Measurements from ENCODE around the gene HS6ST3. TPM values are rescaled to one million over a fixed set of nuclear protein-coding genes. Genes with fewer than 3 reads are reported as not detected.

HS6ST3 gene
- total RNA-seq, 1 experiment from 2014 or later = 0.11 TPM

DNA sequence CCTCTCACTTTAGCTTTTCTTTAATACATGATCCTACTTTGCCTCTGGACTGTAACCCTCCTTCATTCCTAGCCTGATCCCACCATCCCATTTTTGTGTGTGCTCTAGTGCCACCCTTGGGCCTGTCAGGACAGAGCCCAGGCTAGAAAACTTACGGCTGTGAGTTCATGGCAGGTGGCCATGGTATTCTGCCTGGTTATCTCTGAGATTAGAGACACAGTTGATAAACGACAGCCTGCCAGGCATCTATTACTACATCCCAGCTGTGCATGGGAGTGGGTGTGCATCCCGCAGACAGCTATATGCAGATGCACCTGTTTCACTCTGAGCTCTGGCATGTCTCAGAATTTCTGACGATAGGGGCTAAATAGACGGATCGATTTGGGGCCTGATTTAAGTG, 110.9 kb downstream of the HS6ST3 start:
- H3K27me3 ChIP-seq (ENCODE audit: low read length) = peaks cover under 1% of the 10 kb centered on the region; the same call in 1 of the 2 replicates

DNA sequence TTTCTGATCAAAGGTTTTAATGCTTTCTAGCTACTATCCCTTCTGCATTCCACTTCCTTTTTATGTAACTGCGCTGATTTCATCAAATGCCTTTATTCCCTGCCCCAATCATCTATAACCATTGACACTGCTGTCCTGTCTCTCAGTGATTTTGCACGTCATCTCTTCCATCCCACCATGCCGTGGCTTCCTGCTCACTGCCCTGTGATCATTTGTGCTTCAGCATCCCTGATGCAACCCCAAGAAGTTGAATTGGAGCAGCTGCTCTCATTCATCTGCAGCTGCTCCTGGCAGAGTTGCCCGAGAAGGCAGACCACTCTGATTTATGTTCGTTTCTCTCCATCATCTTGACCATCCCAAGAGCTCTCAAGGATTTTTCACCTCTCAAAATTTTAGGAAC, 112.4 kb downstream of the HS6ST3 start:
- H3K36me3 ChIP-seq (ENCODE audit: low read depth, low read length) = no peaks in the 10 kb centered on the region
- DNase-seq (no peak), ATAC-seq (no peak)
- H3K27me3 ChIP-seq (ENCODE audit: low read length) = no peaks in the 10 kb centered on the region
- no peaks in the 10 kb centered on the region for H3K79me2 ChIP-seq (ENCODE audit: low read length)
- no peak overlapping the region for H3K4me2 ChIP-seq (ENCODE audit: low read length)
- H3K4me3 ChIP-seq (ENCODE audit: low read length) = no peak overlapping the region
- BruUV-seq (replicated peaks) = no TSS peak
- POLR2A ChIA-PET (ENCODE audit: unreplicated experiment) = no interaction called here
- H3K9me2 ChIP-seq (replicated peaks; ENCODE audit: low read length) = no peaks in the 10 kb centered on the region
- H3K9me3 ChIP-seq (ENCODE audit: low read length) = no peaks in the 10 kb centered on the region
- CTCF ChIA-PET = no interaction called here
- H3K27ac ChIP-seq (ENCODE audit: low read length) = no peak overlapping the region
- H3K9ac ChIP-seq (ENCODE audit: low read length) = no peak overlapping the region
- no peaks in the 10 kb centered on the region for H3F3A ChIP-seq (ENCODE audit: low read length, unreplicated experiment)
- no peaks in the 10 kb centered on the region for H3K4me1 ChIP-seq (ENCODE audit: insufficient read depth, low read length)
- no peaks in the 10 kb centered on the region for H4K20me1 ChIP-seq (ENCODE audit: low read length)
- H2AFZ ChIP-seq (ENCODE audit: low read length) = no peak overlapping the region
- intact Hi-C loops (cut with micrococcal nuclease) = no loop called here
- TF ChIP-seq EZH2phosphoT487 (IDR thresholded peaks at IDR 0.05; ENCODE audit: borderline replicate concordance, low read length) = no peak
- TF ChIP-seq EZH2 (IDR thresholded peaks at IDR 0.05; ENCODE audit: low read length, unreplicated experiment) = no peak
- TF ChIP-seq, protein P1, sequence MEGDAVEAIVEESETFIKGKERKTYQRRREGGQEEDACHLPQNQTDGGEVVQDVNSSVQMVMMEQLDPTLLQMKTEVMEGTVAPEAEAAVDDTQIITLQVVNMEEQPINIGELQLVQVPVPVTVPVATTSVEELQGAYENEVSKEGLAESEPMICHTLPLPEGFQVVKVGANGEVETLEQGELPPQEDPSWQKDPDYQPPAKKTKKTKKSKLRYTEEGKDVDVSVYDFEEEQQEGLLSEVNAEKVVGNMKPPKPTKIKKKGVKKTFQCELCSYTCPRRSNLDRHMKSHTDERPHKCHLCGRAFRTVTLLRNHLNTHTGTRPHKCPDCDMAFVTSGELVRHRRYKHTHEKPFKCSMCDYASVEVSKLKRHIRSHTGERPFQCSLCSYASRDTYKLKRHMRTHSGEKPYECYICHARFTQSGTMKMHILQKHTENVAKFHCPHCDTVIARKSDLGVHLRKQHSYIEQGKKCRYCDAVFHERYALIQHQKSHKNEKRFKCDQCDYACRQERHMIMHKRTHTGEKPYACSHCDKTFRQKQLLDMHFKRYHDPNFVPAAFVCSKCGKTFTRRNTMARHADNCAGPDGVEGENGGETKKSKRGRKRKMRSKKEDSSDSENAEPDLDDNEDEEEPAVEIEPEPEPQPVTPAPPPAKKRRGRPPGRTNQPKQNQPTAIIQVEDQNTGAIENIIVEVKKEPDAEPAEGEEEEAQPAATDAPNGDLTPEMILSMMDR (conservative IDR thresholded peaks at IDR 0.05; ENCODE audit: low read depth, low read length) = no peak

More for the DNA sequence above, 110.9 kb downstream of the HS6ST3 start:
- DNase-seq (no peak), ATAC-seq (no peak)
- Histone ChIP-seq H3K4me2 (ENCODE audit: low read length) (no peak overlapping the region), H3K4me1 (ENCODE audit: insufficient read depth, low read length) (no peaks in the 10 kb centered on the region), H3K4me3 (ENCODE audit: low read length) (no peak overlapping the region), H3K9me3 (ENCODE audit: low read length) (no peaks in the 10 kb centered on the region), H3K79me2 (ENCODE audit: low read length) (no peaks in the 10 kb centered on the region), H3K9me2 (replicated peaks; ENCODE audit: low read length) (no peaks in the 10 kb centered on the region), H2AFZ (ENCODE audit: low read length) (no peak overlapping the region), H3F3A (ENCODE audit: low read length, unreplicated experiment) (no peaks in the 10 kb centered on the region), H3K27ac (ENCODE audit: low read length) (no peak overlapping the region), H3K36me3 (ENCODE audit: low read depth, low read length) (no peaks in the 10 kb centered on the region), H3K9ac (ENCODE audit: low read length) (no peak overlapping the region), H4K20me1 (ENCODE audit: low read length) (no peaks in the 10 kb centered on the region)
- no TSS peak for BruUV-seq (replicated peaks)
- TF ChIP-seq EZH2 (IDR thresholded peaks at IDR 0.05; ENCODE audit: low read length, unreplicated experiment) (no peak), EZH2phosphoT487 (IDR thresholded peaks at IDR 0.05; ENCODE audit: borderline replicate concordance, low read length) (no peak)
- TF ChIP-seq, protein P1 (conservative IDR thresholded peaks at IDR 0.05; ENCODE audit: low read depth, low read length) = no peak
- ChIA-PET POLR2A (ENCODE audit: unreplicated experiment) (no interaction called here), CTCF (no interaction called here)
- intact Hi-C loops (cut with micrococcal nuclease) = no loop called here

DNA sequence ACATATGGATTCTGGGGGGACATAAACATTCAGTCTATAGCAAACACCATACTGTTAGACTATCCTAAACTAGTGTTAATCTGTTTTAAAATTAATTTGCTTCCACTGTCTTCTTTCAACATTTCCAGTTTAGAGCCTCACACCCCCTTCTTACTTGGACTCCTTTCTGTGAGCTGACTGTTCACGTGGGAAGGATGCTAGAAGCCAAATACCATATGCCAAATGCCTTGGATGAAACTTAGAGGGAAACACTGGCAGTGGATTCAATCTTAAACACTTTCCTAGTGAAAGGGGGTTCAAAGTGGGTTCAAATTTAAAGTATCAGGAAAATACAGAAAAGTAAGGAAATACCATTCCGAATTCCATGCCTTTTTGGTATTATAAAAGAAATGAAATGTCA, 113.6 kb downstream of the HS6ST3 start:
- CTCF ChIA-PET = no interaction called here

More for the DNA sequence above, 113.6 kb downstream of the HS6ST3 start:
- Histone ChIP-seq H2AFZ (ENCODE audit: low read length) (no peak overlapping the region), H3K4me2 (ENCODE audit: low read length) (no peak overlapping the region), H3K4me3 (ENCODE audit: low read length) (no peak overlapping the region), H4K20me1 (ENCODE audit: low read length) (no peaks in the 10 kb centered on the region), H3K4me1 (ENCODE audit: insufficient read depth, low read length) (no peaks in the 10 kb centered on the region), H3K27ac (ENCODE audit: low read length) (no peak overlapping the region), H3K36me3 (ENCODE audit: low read depth, low read length) (no peaks in the 10 kb centered on the region), H3K27me3 (ENCODE audit: low read length) (no peaks in the 10 kb centered on the region), H3K9ac (ENCODE audit: low read length) (no peak overlapping the region), H3K9me2 (replicated peaks; ENCODE audit: low read length) (no peaks in the 10 kb centered on the region), H3K79me2 (ENCODE audit: low read length) (no peaks in the 10 kb centered on the region), H3F3A (ENCODE audit: low read length, unreplicated experiment) (no peaks in the 10 kb centered on the region), H3K9me3 (ENCODE audit: low read length) (no peaks in the 10 kb centered on the region)
- POLR2A ChIA-PET (ENCODE audit: unreplicated experiment) = no interaction called here
- DNase-seq = no peak
- intact Hi-C loops (cut with micrococcal nuclease) = no loop called here
- no TSS peak for BruUV-seq (replicated peaks)
- ATAC-seq = no peak
- no peak for TF ChIP-seq EZH2 (IDR thresholded peaks at IDR 0.05; ENCODE audit: low read length, unreplicated experiment)
- no peak for TF ChIP-seq EZH2phosphoT487 (IDR thresholded peaks at IDR 0.05; ENCODE audit: borderline replicate concordance, low read length)
- TF ChIP-seq, protein P1 (conservative IDR thresholded peaks at IDR 0.05; ENCODE audit: low read depth, low read length) = no peak

Data from PC-3 (cell line).